GM12891 (cell line): ENCODE data around the gene CPAMD8.
"Not testable (repeated sequence)": the region's sequence is repeated elsewhere in the genome, so short reads cannot be mapped to it uniquely, and the experiment has no call there.

ENCODE experiments used
- DNase-seq: peaks from one replicate; pipeline ENCODE4 v3.0.0; 2011; ENCODE audit warnings: low spot score; ENCODE audit not compliant: insufficient read length
- FAIRE-seq: peaks from 2 replicates; lab custom pipeline; 2011; peaks lifted over from hg19 to GRCh38; lab: Jason Lieb, UNC
- PAX5 ChIP-seq: IDR thresholded peaks from 2 replicates; pipeline ENCODE4 v1.6.1; 2011; ENCODE audit warnings: low read length, moderate library complexity, mild to moderate bottlenecking; ENCODE audit not compliant: insufficient read depth, severe bottlenecking
- POLR2A ChIP-seq: IDR thresholded peaks from 2 replicates; pipeline ENCODE4 v1.6.1; 2011; ENCODE audit warnings: low read depth, low read length, control low read depth
- POLR2AphosphoS5 ChIP-seq: IDR thresholded peaks from 2 replicates; pipeline ENCODE4 v1.6.1; 2011; ENCODE audit warnings: low read depth, low read length, control low read depth
- POU2F2 ChIP-seq: IDR thresholded peaks from 2 replicates; pipeline ENCODE4 v1.6.1; 2011; ENCODE audit warnings: low read depth, mild to moderate bottlenecking, control low read depth, low read length, moderate library complexity
- SPI1 ChIP-seq: IDR thresholded peaks from 2 replicates; pipeline ENCODE4 v1.6.1; 2011; ENCODE audit warnings: low read depth, low read length, control low read depth
- TAF1 ChIP-seq: IDR thresholded peaks from 2 replicates; pipeline ENCODE4 v1.6.1; 2011; ENCODE audit warnings: low read depth, low read length, control low read depth

The CPAMD8 gene

GRCh38 chr19:16946951-16947940 is 79.4 kb downstream of the CPAMD8 start:
- FAIRE-seq (peak; percentile 63), DNase-seq (no peak)
- TF ChIP-seq POU2F2 (no peak), PAX5 (no peak), SPI1 (no peak), TAF1 (no peak), POLR2AphosphoS5 (no peak), POLR2A (no peak)

GRCh38 chr19:16945762-16946465 is 80.7 kb downstream of the CPAMD8 start:
- no peak for DNase-seq
- FAIRE-seq: peak; percentile 60
- TF ChIP-seq POU2F2: no peak
- no peak for TF ChIP-seq TAF1
- no peak for TF ChIP-seq PAX5
- no peak for TF ChIP-seq POLR2A
- TF ChIP-seq SPI1: no peak
- no peak for TF ChIP-seq POLR2AphosphoS5

GRCh38 chr19:16945364-16945714 is 81.3 kb downstream of the CPAMD8 start:
- TF ChIP-seq POLR2A (no peak), POU2F2 (no peak), PAX5 (no peak)
- FAIRE-seq: no peak
- no peak for DNase-seq

GRCh38 chr19:16944626-16945363 is 81.8 kb downstream of the CPAMD8 start:
- no peak for TF ChIP-seq POU2F2
- no peak for TF ChIP-seq POLR2AphosphoS5
- TF ChIP-seq PAX5: no peak
- TF ChIP-seq SPI1: no peak
- no peak for TF ChIP-seq POLR2A
- TF ChIP-seq TAF1: no peak
- FAIRE-seq (no peak), DNase-seq (no peak)

GRCh38 chr19:16943942-16944625 is 82.5 kb downstream of the CPAMD8 start:
- DNase-seq (no peak), FAIRE-seq (no peak)
- TF ChIP-seq SPI1: no peak
- no peak for TF ChIP-seq TAF1

- FAIRE-seq, DNase-seq: not testable (repeated sequence)
Measured at GRCh38 chr19:16943090-16943489, 83.5 kb downstream of the CPAMD8 start.

GRCh38 chr19:16942583-16942982 is 84.0 kb downstream of the CPAMD8 start:
- DNase-seq (no peak), FAIRE-seq (no peak)
- TF ChIP-seq SPI1 (no peak), POU2F2 (no peak)

- FAIRE-seq: no peak
- TF ChIP-seq POU2F2: no peak
- no peak for TF ChIP-seq POLR2A
- TF ChIP-seq TAF1: no peak
- TF ChIP-seq SPI1: no peak
- no peak for TF ChIP-seq POLR2AphosphoS5
- no peak for TF ChIP-seq PAX5
- DNase-seq: no peak
Measured at GRCh38 chr19:16940626-16941025, 86.0 kb downstream of the CPAMD8 start.

GRCh38 chr19:16940063-16940462 is 86.5 kb downstream of the CPAMD8 start:
- not testable (repeated sequence) for FAIRE-seq, DNase-seq

- DNase-seq (no peak), FAIRE-seq (no peak)
- TF ChIP-seq PAX5: no peak
- no peak for TF ChIP-seq SPI1
- no peak for TF ChIP-seq POLR2A
- no peak for TF ChIP-seq POU2F2
- TF ChIP-seq TAF1: no peak
- no peak for TF ChIP-seq POLR2AphosphoS5
Measured at GRCh38 chr19:16938211-16938610, 88.4 kb downstream of the CPAMD8 start.

- DNase-seq, FAIRE-seq: not testable (repeated sequence)
Measured at GRCh38 chr19:16937796-16938195, 88.8 kb downstream of the CPAMD8 start.
